GM18907 (cell line): ENCODE data around the gene KIAA1614.

Experiments
- ATAC-seq: cut with Tn5 transposase; IDR thresholded peaks from one replicate; pipeline ENCODE4 v1.9.1; 2021; ENCODE audit warnings: mild to moderate bottlenecking, moderate library complexity; ENCODE audit not compliant: unreplicated experiment

KIAA1614 gene

GRCh38 chr1:180923021-180923841 lies 10.5 kb downstream of the KIAA1614 start:
- peak; percentile 36 for ATAC-seq

- ATAC-seq = no peak
Measured at GRCh38 chr1:180923887-180924286, 11.2 kb downstream of the KIAA1614 start.

- no peak for ATAC-seq
Measured at GRCh38 chr1:180924939-180925338, 12.2 kb downstream of the KIAA1614 start.

- no peak for ATAC-seq
Measured at GRCh38 chr1:180925471-180926051, 12.9 kb downstream of the KIAA1614 start.

- ATAC-seq = peak; percentile 68
Measured at GRCh38 chr1:180926164-180926981, 13.7 kb downstream of the KIAA1614 start.

GRCh38 chr1:180927348-180927747 lies 14.7 kb downstream of the KIAA1614 start:
- ATAC-seq = no peak

- no peak for ATAC-seq
Measured at GRCh38 chr1:180927841-180928240, 15.1 kb downstream of the KIAA1614 start.

- no peak for ATAC-seq
Measured at GRCh38 chr1:180928331-180929230, 15.9 kb downstream of the KIAA1614 start.

- ATAC-seq = no peak
Measured at GRCh38 chr1:180929389-180929788, 16.7 kb downstream of the KIAA1614 start.

- ATAC-seq = no peak
Measured at GRCh38 chr1:180930687-180931086, 18.0 kb downstream of the KIAA1614 start.

- no peak for ATAC-seq
Measured at GRCh38 chr1:180931529-180931928, 18.8 kb downstream of the KIAA1614 start.

GRCh38 chr1:180932378-180932777 lies 19.7 kb downstream of the KIAA1614 start:
- no peak for ATAC-seq

- ATAC-seq = no peak
Measured at GRCh38 chr1:180933141-180933540, 20.4 kb downstream of the KIAA1614 start.

GRCh38 chr1:180934563-180934962 lies 21.9 kb downstream of the KIAA1614 start:
- no peak for ATAC-seq

GRCh38 chr1:180935326-180936109 lies 22.8 kb downstream of the KIAA1614 start:
- ATAC-seq = peak; percentile 53

GRCh38 chr1:180936110-180937011 lies 23.7 kb downstream of the KIAA1614 start:
- ATAC-seq = no peak

- no peak for ATAC-seq
Measured at GRCh38 chr1:180937012-180937372, 24.3 kb downstream of the KIAA1614 start.

GRCh38 chr1:180937624-180938225 lies 25.0 kb downstream of the KIAA1614 start:
- ATAC-seq = no peak
